GM19455 (cell line): ENCODE measurements around the gene DHX16.

ENCODE experiments used
- ATAC-seq: cut with Tn5 transposase; IDR thresholded peaks from one replicate; pipeline ENCODE4 v1.9.1; 2021; ENCODE audit not compliant: unreplicated experiment

DHX16 gene

GRCh38 chr6:30696432-30696831 lies 23.6 kb upstream of the DHX16 start:
- ATAC-seq, result no peak

- ATAC-seq, result no peak
Measured at GRCh38 chr6:30691208-30691847, 18.5 kb upstream of the DHX16 start.

GRCh38 chr6:30690403-30691207 lies 17.8 kb upstream of the DHX16 start, which contains the start of gene NRM:
NRM (minus strand) TSS chr6:30690984; CDS start chr6:30690974, 10 bp downstream.
- ATAC-seq, result no peak

GRCh38 chr6:30689985-30690384 lies 17.2 kb upstream of the DHX16 start:
- no peak for ATAC-seq

- ATAC-seq, result no peak
Measured at GRCh38 chr6:30689022-30689865, 16.4 kb upstream of the DHX16 start.

- no peak for ATAC-seq
Measured at GRCh38 chr6:30688569-30688968, 15.8 kb upstream of the DHX16 start.

- no peak for ATAC-seq
Measured at GRCh38 chr6:30687659-30688431, 15.0 kb upstream of the DHX16 start.

- peak; percentile 33 for ATAC-seq
Measured at GRCh38 chr6:30686908-30687658, 14.3 kb upstream of the DHX16 start.

GRCh38 chr6:30686009-30686907 lies 13.5 kb upstream of the DHX16 start, which contains the start of gene PPP1R18:
PPP1R18 (minus strand) TSS chr6:30686645; CDS start chr6:30686018, 627 bp downstream.
- ATAC-seq, result no peak

- ATAC-seq, result no peak
Measured at GRCh38 chr6:30685157-30686008, 12.6 kb upstream of the DHX16 start.

GRCh38 chr6:30684386-30685156 lies 11.8 kb upstream of the DHX16 start:
- ATAC-seq, result no peak

- ATAC-seq, result no peak
Measured at GRCh38 chr6:30683980-30684338, 11.2 kb upstream of the DHX16 start.

GRCh38 chr6:30683183-30683979 lies 10.6 kb upstream of the DHX16 start:
- ATAC-seq, result no peak

GRCh38 chr6:30682143-30683117 lies 9.6 kb upstream of the DHX16 start:
- peak; percentile 46 for ATAC-seq

- no peak for ATAC-seq
Measured at GRCh38 chr6:30681766-30682142, 8.9 kb upstream of the DHX16 start.
